Amygdala (tissue), 56 donors: Measurements from ENCODE around the gene LRRC14B.
"Not testable (repeated sequence)": the region's sequence is repeated elsewhere in the genome, so short reads cannot be mapped to it uniquely, and the experiment has no call there.

ENCODE experiments used
- DNase-seq, 56 donors: peaks; one replicate each; lab custom pipeline; 2025; lab: John Stamatoyannopoulos, UW

Gene LRRC14B

DNA sequence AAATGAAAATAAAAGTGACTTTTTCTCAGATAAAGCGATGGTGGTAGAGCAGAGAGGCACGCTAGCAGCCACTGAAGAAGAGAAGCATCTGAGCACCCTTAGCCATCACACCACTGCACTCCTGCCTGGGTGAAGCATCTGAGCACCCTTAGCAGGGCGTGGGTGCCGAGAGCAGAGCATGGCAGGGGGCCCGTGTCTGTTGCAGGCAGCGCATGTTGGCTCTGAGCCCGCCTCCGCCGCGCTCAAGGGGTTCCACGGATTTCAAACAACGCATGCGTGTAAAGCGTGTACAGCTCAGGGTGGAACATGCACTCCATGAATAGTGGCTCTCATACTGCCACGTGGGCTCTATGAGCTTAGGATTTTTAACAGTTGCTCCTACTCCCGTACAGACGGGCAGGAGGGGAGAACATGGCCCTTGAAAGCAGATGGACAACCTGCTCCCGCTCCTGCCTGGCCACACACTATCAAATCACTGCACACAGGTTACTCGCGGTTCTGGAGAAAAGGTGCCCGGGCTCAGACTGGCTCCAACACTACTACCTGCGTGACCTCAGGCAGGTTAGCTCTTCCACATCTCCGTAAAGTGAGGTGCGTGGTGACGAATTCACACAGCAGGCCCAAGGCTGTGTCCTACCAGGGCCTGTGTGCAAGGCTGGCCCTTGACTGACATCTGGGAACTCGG lies 12.1 kb downstream of the LRRC14B start:
- no peak for DNase-seq

DNA sequence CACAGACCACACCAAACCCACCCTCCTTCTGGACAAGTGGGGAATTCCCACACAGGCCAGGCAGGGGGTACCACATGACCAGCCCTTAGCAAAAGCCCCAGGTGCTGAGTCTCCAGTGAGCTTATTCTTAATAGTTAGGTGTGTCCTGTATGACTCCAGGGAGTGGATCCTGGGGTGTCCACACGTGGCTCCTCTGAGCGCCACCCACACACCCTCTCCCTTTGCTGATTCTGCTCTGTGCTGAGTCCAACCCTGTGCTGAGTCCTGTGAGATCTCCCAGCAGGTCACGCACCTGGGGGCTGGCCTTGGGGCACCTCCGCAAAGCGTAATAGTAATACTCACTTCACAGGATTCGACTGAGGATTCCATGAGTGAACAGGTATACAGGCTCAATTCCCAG lies 12.7 kb downstream of the LRRC14B start:
- DNase-seq: no peak

DNA sequence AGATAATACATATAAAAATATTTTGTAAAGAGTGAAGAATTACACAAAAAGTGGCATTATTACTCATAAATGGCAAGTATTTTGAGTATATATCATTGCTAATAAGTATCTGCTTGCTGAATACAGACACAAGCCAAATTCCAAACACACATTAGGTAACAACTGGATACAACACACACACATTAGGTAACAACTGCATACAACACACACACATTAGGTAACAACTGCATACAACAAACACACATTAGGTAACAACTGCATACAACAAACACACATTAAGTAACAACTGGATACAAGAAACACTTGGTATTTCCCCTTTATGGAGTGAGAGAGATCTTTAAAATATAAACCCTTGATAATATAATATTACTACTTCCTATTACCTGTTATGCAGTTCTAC lies 13.2 kb downstream of the LRRC14B start:
- DNase-seq: no peak

GRCh38 chr5:204966-205670 lies 13.8 kb downstream of the LRRC14B start:
- DNase-seq: no peak

DNA sequence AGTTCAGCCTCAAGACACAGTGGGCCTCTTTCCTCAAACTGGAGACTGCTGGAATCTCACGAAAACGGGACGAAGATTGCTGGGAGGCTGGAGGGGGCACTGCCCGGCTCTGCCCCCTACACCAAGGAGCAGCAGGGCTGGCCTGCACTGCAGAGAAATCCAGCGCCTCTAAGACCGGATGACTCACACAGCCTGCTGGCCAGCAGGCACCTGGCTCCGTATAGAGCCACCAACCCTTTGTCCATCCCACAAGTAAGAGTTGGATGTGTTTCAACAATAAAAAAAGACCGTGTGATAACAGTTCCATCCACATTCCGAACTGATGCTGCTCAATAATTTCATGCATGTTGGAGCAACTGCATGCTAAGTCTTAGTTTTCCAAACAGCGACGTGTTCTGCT lies 15.1 kb downstream of the LRRC14B start:
- DNase-seq: no peak

DNA sequence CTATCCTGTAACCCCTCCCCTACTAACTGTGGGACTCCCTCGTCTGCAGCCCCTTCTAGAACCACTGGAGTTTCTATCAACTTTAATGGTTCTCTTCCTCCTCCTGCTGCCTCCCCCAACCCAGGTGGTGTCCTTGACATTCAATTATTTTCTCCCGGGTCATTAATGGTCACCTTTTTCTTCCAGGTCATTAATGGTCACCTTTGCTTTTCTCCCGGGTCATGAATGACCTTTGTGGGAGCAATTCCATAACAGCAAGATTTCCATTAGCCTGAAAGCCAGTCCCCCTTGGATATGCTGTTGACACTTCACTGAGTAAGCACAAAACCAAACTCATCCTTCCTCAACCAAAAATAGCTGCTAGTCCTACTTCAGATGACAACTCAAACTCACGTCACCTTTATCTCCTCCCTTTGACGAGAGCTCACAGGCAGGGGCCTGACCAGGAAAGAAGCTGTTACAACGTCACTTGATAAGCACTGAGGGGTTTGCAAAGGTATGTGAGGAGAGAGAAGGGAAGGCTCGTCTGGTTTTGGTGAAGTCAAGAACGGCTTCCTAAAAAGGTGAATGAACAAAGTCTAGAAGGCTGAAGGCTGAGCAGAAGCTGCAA lies 15.7 kb downstream of the LRRC14B start:
- no peak for DNase-seq

DNA sequence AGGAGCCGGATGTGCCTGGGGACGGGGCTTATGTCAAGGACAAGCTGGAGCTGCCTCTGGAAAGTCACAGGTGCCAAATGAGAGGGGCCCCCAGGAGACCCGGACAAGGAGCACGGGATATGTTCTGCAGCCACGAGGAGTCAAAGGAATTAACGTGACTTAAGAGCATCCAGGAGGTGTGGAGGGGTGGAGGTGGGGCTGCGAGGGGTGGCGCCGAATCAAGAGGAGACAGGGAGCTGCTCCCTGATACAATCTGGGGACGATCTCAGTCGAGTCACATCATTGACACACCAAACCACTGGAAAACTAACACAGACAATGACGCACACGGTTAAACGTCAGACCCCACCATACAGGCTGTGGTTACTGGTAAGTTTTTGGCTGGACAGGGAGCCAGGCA lies 16.3 kb downstream of the LRRC14B start:
- no peak for DNase-seq

DNA sequence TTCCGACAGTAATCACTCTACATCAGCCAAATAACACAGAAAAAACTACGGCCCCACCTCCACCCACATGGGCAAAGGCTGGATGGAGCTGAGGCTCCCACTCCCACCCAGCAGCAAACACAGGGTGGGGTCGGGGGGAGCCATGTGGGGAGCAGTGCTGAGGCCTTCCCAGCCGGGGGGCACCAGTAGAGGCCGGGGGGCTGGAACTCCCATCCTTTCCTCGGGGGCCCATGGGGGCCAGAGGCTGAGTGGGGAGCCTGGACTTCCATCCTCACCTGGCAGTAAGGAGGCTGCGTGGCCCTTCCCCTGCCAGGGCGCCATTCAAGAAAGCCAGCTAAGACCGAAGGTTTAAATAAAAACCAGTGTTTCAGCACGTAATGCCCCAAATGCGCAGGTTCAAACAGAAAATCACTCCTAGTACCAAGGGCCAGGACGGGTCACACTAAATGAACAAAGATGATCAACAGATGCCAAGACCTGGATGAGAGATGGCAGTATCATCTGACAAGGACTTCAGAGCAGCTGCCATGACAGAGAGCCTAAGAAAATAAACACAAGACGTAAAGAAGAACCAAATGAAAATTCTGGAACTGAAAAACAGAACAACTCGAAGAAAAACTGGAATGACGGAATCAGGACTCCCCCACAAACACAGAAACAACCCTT lies 17.3 kb downstream of the LRRC14B start:
- no peak for DNase-seq

GRCh38 chr5:213803-214395 lies 22.6 kb downstream of the LRRC14B start:
- no peak for DNase-seq

GRCh38 chr5:215256-215655 lies 24.0 kb downstream of the LRRC14B start:
- DNase-seq: not testable (repeated sequence)

- not testable (repeated sequence) for DNase-seq
These were observed 24.8 kb downstream of the LRRC14B start for GRCh38 chr5:216076-216475.

- peak; percentile 41 to 97 (median 87) for DNase-seq
These were observed 26.5 kb downstream of the LRRC14B start, which contains the start of the genes CCDC127 and SDHA for GRCh38 chr5:217494-218456. TSS of gene CCDC127 (minus strand) at chr5:218153. CDS start at chr5:216849, 1,304 bp downstream. TSS of gene SDHA (plus strand) at chr5:218320. CDS start at chr5:218356, 36 bp downstream.

DNA sequence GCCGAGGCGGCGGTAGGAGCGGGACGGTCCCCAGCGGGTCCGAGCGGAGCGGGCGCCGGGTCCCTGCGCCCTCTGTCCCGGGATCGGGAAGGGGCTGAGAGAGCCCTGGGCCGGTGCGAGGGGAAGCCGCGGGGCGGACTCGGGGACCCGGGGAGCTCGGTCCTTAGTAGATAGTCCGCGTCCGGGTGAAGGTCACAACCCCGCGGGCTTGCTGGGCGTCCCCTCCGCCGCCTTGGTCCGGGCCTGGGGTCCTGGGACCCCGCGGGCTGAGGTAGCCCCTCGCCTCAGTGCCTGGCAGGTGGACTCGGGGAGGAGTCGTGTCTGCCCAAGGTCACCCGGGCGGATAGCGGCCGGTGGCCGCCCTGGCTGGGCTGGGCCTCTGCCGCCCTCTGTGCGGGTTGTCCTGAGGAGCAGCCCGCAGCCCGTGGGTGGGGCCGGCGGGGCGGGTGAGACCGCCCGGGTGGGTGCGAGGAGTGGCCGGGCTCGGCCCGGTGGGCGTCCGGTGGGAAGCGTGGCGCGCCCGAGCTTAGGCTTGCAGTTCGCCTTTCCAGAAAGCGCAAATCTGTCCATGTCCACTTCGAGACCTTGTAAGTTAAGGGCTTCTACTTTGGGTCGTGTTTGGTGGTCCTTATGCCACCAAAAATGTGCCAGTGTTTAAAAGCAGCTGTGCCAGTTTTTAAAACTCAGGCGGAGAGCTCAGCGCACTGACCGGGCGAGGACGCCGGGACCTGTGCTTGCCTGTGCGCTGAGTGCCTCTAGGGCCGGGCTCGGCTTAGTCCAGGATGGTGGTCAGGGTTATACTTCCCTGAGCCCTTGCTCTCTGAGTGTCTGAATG lies 27.4 kb downstream of the LRRC14B start:
- DNase-seq: peak in 6 of 56 donors; percentile 13 to 71 (median 38)

- peak in 4 of 56 donors; percentile 5 to 17 (median 10) for DNase-seq
These were observed 28.2 kb downstream of the LRRC14B start for GRCh38 chr5:219460-219863.

GRCh38 chr5:219991-220390 lies 28.7 kb downstream of the LRRC14B start:
- DNase-seq: no peak

- not testable (repeated sequence) for DNase-seq
These were observed 31.8 kb downstream of the LRRC14B start for GRCh38 chr5:222951-223715.

DNA sequence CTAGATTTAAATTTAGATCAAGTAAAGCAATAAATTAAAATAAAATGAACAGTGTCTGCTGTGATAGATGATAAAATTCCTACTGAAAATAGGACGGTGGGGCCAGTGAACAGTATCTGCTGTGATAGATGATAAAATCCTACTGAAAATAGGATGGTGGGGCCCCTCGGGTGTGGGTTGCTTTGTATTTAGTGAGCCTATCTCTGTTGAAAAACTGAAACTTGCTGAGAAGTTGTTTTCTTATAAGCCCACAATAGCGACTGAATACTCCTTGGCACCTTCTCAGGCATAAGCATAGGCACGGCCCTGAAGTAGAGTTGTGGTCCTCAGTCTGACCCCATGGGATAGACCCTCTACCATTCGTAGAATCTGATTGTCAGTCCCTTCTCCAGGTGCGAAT lies 32.5 kb downstream of the LRRC14B start:
- DNase-seq: no peak

DNA sequence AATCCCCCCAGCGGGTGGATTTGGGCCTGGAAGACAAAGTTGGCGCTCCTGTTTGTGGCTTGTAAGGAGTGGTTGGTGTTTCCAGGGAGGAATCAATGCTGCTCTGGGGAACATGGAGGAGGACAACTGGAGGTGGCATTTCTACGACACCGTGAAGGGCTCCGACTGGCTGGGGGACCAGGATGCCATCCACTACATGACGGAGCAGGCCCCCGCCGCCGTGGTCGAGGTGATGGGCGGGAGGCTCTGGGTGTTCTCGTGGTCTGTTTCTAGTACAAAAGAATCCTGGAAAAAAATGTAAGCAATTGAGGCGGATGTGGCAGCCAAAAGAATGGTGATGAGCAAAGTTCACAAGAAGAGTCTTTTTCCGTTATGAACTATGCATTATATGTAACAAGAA lies 34.0 kb downstream of the LRRC14B start:
- DNase-seq: no peak
